Lung (tissue), 12 donors: ENCODE measurements around the gene ZBTB49. TPM values are rescaled to one million over a fixed set of nuclear protein-coding genes. Genes with fewer than 3 reads are reported as not detected.
A peak's percentile ranks its signal among the peaks of the same experiment; 100 is the strongest.

Experiments used
- ATAC-seq: fragments of 200-7000 bp; cut with Tn5 transposase; one replicate; pipeline ENCODE4 v1.9.1; 2020; ENCODE audit warnings: moderate number of reproducible peaks; ENCODE audit not compliant: insufficient read depth, low FRiP score
- DNase-seq, 3 donors: peaks; one replicate each; pipeline ENCODE4 v3.0.0-alpha.2; 2013 to 2017
- H3K27ac ChIP-seq, 2 donors: one replicate each; pipeline ENCODE4 v1.5.1; 2013; ENCODE audit warnings: mild to moderate bottlenecking in 2 of 2, moderate library complexity in 2 of 2, control low read depth in 1 of 2, inconsistent platforms in 1 of 2, low read depth in 1 of 2, low read length in 1 of 2
- H3K27me3 ChIP-seq, 3 donors: one replicate each; pipeline ENCODE4 v1.5.1; 2013; ENCODE audit warnings: low read length in 2 of 3; ENCODE audit not compliant: control insufficient read depth in 3 of 3, insufficient read depth in 3 of 3
- H3K36me3 ChIP-seq, 4 donors: one replicate each; pipeline ENCODE4 v1.5.1; 2013; ENCODE audit warnings: low read length in 4 of 4, mild to moderate bottlenecking in 1 of 4, moderate library complexity in 1 of 4; ENCODE audit not compliant: control insufficient read depth in 4 of 4, insufficient read depth in 4 of 4
- H3K4me1 ChIP-seq, 5 donors: one replicate each; pipeline ENCODE4 v1.5.1; 2013; ENCODE audit warnings: low read length in 5 of 5, mild to moderate bottlenecking in 2 of 5, moderate library complexity in 1 of 5; ENCODE audit not compliant: control insufficient read depth in 5 of 5, insufficient read depth in 5 of 5
- H3K4me3 ChIP-seq: one replicate; pipeline ENCODE4 v1.5.1; 2013; ENCODE audit warnings: mild to moderate bottlenecking, control low read depth, moderate library complexity
- H3K9ac ChIP-seq, 2 donors: one replicate each; pipeline ENCODE4 v1.5.1; 2013; ENCODE audit warnings: low read length in 2 of 2, control low read depth in 1 of 2; ENCODE audit not compliant: insufficient read depth in 1 of 2
- H3K9me3 ChIP-seq, 4 donors: one replicate each; pipeline ENCODE4 v1.5.1; 2013; ENCODE audit warnings: low read length in 3 of 4, mild to moderate bottlenecking in 1 of 4, moderate library complexity in 1 of 4; ENCODE audit not compliant: control insufficient read depth in 4 of 4, insufficient read depth in 3 of 4
- CTCF ChIP-seq: IDR thresholded peaks from 2 replicates; pipeline ENCODE4 v1.5.1; 2012; ENCODE audit warnings: mild to moderate bottlenecking; ENCODE audit errors: control extremely low read depth, extremely low read depth
- WGBS, 2 donors: extraction: QIAGEN DNeasy Blood & Tissue Kit; methylation state at CpG; one replicate each; pipeline ENCODE4 v1.1.7; 2013; 5-methylcytosine and 5-hydroxymethylcytosine counted together
- polyA plus RNA-seq, 2 donors: library from polyadenylated mRNA; stranded (reverse); fragments of 200-250 nt; gene quantifications; one replicate each; pipeline ENCODE4 v1.2.1, GENCODE V29; 2013
- total RNA-seq, 2 donors: library from RNA; depleted of rRNA in 1 of 2; stranded (reverse); fragments of >200 nt in 1 of 2; gene quantifications; one replicate each; pipeline ENCODE4 v1.2.1, GENCODE V29; 2014 to 2021
- donor health status: control.
- donor health status: control.
- donor health status: Bipolar disorder and iron deficiency.
- donor health status: healthy.
- donor health status: DM: yes; HTN: yes; CAD: no.

ZBTB49 gene
- total and polyA plus RNA-seq, 4 donors = 1.8 to 9.0 (median 4.1) TPM

DNA sequence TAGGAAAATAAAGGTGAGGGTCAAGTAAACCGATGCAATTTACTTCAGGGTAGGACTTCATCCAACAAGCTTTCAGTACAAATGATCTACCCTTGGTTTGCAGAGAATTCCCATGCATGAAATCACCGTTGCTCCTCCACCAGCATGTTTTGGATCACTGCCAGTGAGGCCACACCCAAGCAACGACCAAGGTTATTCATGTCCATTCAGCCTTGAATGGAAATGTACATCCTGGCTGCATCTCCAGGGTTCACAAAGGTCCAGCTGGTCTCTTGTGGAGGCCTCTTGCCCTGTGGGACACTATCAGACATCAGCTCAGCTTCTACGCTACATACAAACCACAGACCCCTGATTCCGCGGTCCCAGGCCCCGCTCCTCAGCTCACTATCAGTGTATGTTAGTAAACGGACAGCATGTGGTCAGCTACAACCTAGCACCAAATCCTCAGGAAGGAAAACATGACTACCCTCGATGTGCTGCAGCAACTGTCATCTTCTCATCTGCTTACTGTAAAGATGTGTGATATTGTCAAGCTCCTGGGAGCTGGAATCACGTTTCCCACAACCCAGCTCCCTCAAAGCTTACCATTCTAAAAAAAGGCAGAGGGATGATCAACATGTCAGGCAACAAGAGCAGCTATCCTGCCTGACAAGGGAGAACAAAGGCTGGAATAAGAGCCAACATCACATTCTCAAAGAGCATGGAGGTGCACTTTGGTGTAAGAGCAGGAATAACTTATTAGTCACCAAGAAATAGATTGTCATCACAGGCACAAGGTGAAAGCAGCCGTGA lies 5.0 kb upstream of the ZBTB49 start:
- peaks cover 6 to 10% (median 8%) of the 10 kb centered on the region in 5 donors for H3K4me1 ChIP-seq
- peak overlapping the region in 1 of 2 donors; percentile 76 for H3K27ac ChIP-seq
- H3K27me3 ChIP-seq = no peaks in the 10 kb centered on the region
- H3K36me3 ChIP-seq = peaks cover 13 to 18% (median 15%) of the 10 kb centered on the region in 4 donors
- no peak overlapping the region for H3K4me3 ChIP-seq
- DNase-seq (no peak), ATAC-seq (no peak)
- H3K9ac ChIP-seq = no peak overlapping the region
- H3K9me3 ChIP-seq = no peaks in the 10 kb centered on the region
- no peak for TF ChIP-seq CTCF
- WGBS, 2 donors = 79 to 83% methylated on average over 11 of the region's 11 CpGs

DNA sequence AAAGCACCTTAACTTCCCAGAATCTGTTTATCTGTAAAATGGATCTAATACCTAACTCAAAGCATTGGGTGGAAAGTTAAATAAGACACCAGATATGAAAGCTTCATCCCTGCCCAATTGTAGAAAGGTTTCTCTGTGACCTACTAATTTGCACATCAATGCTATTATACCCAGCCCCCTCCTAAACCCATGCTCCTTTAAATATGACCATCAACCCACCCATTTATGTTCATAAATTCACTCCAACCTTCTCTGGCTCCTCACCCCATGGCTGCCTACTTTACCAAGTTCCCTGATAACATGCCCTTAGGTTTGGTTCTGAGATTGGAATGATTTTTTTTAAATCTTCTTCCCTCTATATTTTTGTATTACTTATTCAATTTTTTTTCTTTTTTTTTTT lies 2.0 kb upstream of the ZBTB49 start:
- no peak for TF ChIP-seq CTCF
- no peak for ATAC-seq

DNA sequence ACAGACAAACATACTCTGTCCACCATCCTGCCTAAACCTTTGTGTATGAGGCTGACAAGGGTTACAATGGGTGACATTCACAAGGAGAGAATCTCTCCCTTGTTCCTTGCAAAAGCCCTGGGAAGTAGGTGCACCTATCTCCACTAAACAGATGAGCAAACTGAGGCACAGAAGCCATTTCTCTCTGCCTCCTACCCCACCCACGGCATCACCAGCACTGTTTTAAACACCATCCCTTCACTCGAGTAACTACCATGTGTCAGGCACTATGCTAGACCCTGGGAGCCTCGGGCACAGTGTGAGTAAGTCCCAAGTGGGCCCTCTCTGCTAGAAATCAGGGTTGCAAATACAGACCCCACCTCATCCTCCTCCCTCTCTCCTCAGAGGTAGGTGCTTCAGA lies 996 bp upstream of the ZBTB49 start:
- TF ChIP-seq CTCF = no peak
- ATAC-seq = no peak
- DNase-seq = no peak
- H3K9me3 ChIP-seq = no peaks in the 10 kb centered on the region
- H3K27ac ChIP-seq = no peak overlapping the region
- H3K36me3 ChIP-seq = peaks cover 0 to 8% (median 6%) of the 10 kb centered on the region in 4 donors
- 31 to 59% methylated on average over 3 of the region's 3 CpGs for WGBS, 2 donors
- peaks cover 8 to 18% (median 14%) of the 10 kb centered on the region in 5 donors for H3K4me1 ChIP-seq
- H3K9ac ChIP-seq = peak overlapping the region; percentile 71
- H3K4me3 ChIP-seq = peak overlapping the region; percentile 96
- H3K27me3 ChIP-seq = no peaks in the 10 kb centered on the region

More for the DNA sequence above, 2.0 kb upstream of the ZBTB49 start:
- Histone ChIP-seq H3K4me3 (no peak overlapping the region), H3K36me3 (peaks cover 2 to 6% (median 5%) of the 10 kb centered on the region in 4 donors), H3K9me3 (no peaks in the 10 kb centered on the region), H3K27me3 (no peaks in the 10 kb centered on the region), H3K4me1 (peaks cover 8 to 18% (median 14%) of the 10 kb centered on the region in 5 donors), H3K27ac (no peak overlapping the region), H3K9ac (no peak overlapping the region)
- DNase-seq = no peak

DNA sequence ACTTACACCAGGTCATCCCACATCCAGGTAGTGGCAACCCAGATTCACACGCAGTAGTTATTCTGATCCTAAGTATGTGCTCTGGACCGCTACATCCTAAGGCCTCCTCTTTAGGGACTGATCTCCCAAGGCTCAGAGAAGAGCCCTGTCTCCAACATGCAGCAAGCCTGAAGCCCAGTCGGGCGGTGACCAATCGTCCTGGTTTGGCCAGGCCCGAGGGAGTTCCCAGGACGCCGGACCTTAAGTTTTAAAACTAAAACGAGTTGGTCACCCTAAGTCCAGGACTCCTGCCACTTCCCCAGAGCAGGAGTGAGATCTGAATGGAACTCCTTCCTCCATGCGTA lies 482 bp upstream of the ZBTB49 start:
- Histone ChIP-seq H3K4me3 (peak overlapping the region; percentile 96), H3K9me3 (no peaks in the 10 kb centered on the region), H3K9ac (peak overlapping the region; percentile 71), H3K36me3 (peaks cover 0 to 8% (median 6%) of the 10 kb centered on the region in 4 donors), H3K27ac (peak overlapping the region; percentile 31 to 84), H3K4me1 (peaks cover 8 to 18% (median 14%) of the 10 kb centered on the region in 5 donors), H3K27me3 (no peaks in the 10 kb centered on the region)
- no peak for TF ChIP-seq CTCF
- peak; percentile 9 for ATAC-seq
- WGBS, 2 donors = 0% methylated on average over 10 of the region's 10 CpGs
- no peak for DNase-seq
